ENCODE data around the gene CCDC9.

DNA sequence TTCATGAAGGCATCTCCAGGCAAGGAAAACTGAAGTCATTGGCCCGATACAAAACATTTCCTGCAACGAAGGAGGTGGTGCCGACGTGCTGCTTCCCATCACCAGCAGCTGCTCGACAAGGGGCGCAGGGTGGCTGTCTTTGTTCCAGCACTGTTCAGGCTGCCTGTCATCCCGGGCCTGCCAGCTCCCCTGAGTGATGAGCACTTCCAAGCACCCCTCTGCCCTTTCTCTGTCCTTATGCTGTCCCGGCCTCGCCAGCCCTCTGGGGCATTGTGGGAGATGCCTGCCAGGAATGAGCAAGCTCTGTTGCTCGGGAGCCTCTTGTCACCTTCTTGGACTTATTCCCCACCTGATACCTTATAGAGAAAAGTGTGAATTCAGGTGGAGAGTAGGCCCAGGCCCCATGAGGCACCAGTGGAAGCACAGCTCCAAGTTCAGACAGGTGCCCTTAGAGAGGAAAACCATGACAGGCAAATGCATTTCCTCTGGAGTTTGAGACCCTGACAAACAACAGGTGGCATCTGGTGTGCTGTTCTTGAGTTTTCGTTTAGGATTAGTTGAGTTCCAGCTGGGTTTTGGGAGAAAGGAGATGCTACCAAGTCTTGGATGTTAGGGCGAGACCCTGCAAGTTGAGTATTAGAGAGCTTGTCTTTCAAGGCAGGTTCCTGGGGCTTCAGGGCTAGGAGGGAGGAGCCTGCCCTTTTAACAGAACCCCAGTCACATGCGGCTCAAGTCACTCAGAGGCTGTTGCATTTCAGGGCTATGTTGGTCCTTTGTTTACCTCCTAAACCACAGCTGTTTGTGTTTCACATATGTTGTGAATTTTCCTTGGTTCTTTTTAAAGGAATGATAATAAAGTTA is 46.8 kb upstream of the CCDC9 start:
- TF ChIP-seq, protein P1, sequence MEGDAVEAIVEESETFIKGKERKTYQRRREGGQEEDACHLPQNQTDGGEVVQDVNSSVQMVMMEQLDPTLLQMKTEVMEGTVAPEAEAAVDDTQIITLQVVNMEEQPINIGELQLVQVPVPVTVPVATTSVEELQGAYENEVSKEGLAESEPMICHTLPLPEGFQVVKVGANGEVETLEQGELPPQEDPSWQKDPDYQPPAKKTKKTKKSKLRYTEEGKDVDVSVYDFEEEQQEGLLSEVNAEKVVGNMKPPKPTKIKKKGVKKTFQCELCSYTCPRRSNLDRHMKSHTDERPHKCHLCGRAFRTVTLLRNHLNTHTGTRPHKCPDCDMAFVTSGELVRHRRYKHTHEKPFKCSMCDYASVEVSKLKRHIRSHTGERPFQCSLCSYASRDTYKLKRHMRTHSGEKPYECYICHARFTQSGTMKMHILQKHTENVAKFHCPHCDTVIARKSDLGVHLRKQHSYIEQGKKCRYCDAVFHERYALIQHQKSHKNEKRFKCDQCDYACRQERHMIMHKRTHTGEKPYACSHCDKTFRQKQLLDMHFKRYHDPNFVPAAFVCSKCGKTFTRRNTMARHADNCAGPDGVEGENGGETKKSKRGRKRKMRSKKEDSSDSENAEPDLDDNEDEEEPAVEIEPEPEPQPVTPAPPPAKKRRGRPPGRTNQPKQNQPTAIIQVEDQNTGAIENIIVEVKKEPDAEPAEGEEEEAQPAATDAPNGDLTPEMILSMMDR (IDR thresholded peaks at IDR 0.05), result no peak
- TF ChIP-seq POLR2AphosphoS5 (IDR thresholded peaks at IDR 0.05), result no peak
- no peak for TF ChIP-seq POLR2A (IDR thresholded peaks at IDR 0.05)
- no peak for TF ChIP-seq EP300 (IDR thresholded peaks at IDR 0.05)

Data from sigmoid colon (tissue), 4 donors.